Forelimb muscle (tissue), 1 donor: ENCODE measurements around the gene DMWD. TPM values are rescaled to one million over a fixed set of nuclear protein-coding genes. Genes with fewer than 3 reads are reported as not detected.
"Not testable (repeated sequence)": the region's sequence is repeated elsewhere in the genome, so short reads cannot be mapped to it uniquely, and the experiment has no call there.

ENCODE experiments used
- DNase-seq: peaks from one replicate; pipeline ENCODE4 v3.0.0-alpha.2; 2013; ENCODE audit warnings: low read depth
- polyA plus RNA-seq: library from polyadenylated mRNA; unstranded; fragments of 120-200 nt; gene quantifications from one replicate; pipeline ENCODE4 v1.2.1, GENCODE V29; 2013; ENCODE audit not compliant: insufficient read length

The DMWD gene
- polyA plus RNA-seq, 1 donor: 46.3 TPM

DNA sequence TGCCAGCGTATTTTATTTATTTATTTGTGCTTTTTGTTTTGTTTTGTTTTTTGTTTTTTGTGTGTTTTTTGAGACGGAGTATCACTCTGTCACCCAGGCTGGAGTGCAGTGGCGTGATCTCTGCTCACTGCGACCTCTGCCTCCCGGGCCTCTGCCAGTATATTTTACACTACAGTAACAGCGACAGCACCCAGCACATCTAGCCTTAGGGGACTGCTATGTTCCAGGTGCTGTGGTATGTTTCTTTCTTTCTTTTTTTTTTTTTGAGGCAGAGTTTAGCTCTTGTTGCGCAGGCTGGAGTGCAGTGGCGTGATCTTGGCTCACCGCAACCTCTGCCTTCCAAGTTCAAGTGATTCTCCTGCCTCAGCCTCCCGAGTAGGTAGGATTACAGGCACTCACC, 41.2 kb downstream of the DMWD start:
- DNase-seq: not testable (repeated sequence)

- DNase-seq: no peak
Measured at GRCh38 chr19:45747513-45747912, 45.1 kb downstream of the DMWD start.

DNA sequence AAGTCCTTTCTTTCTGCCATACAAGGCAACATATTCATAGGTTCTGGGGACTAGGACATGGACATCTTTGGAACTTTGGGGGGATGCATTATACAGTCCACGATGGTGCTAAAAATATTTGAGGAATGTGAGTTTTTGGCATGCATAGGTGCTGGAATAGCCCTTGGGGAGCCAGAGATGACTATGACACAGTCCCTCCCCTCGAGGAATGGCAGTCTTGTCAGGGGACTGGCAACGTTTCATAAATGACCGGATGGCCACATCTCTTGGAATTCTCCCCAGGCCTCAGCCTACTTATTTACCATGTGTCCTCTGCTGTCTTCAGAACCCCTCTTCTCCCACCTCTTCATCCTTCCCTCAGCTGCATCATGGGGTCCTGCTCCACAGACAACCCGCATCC, 45.8 kb downstream of the DMWD start:
- no peak for DNase-seq

GRCh38 chr19:45745606-45746005, 47.0 kb downstream of the DMWD start:
- DNase-seq: no peak

DNA sequence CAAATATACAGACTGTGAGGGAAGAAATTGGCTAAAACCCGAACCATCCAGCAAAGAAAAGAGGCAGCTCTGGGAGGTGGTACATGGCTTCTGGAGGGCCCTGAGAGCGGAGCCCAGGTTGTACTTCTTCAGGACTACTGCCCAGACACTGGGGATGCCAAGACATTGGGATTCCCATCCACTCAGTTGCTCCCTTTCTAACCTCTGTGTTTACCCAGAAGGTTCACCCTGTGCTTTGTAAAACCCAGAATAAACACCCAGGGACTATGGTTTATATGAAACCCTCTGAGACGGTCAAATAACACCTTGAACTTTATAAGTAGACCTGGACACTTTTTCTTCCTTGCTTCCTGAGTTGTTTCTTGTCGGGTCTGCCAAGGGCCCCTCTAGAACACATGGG, 49.7 kb downstream of the DMWD start:
- DNase-seq: no peak

GRCh38 chr19:45739498-45740439, 52.9 kb downstream of the DMWD start:
- DNase-seq: no peak

DNA sequence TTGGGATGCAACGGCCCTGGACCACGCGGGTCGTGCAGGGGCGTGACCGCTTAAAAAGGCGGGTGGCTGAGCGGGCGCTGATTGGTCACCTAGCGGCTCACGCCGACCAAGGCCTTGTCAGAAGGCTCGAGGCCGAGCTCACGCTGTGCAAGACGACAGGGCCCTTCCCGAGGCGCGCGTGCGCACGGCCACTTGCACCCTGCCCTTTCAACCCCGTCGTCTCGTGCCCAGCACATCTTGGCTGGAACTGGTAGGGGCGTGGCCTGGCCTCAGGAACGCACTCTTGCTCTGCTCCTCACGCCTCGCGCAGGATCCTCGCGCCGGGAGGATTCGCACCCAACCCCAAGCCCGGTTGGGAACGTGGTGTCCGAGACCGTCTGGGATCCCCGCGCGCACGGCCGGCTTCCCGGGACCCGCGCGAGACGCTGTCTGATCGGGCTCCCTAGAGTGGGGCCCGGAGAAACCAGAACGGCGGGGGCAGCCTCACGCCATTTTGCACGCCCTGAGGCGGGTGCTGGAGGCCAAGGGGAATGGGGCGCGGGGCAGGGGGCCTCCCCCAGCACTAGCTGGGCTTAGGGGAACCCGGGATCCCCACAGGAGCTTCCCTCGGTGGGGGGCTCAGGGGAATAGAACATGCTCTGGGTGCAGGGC, 59.4 kb downstream of the DMWD start, which contains the start of gene MEIOSIN:
TSS of gene MEIOSIN (plus strand) at position 280 of the 651 bp plus-strand sequence. CDS start 1,938 bp downstream, outside the sequence.
- no peak for DNase-seq

Other genes starting within 250 kb of the DMWD start
- gene OPA3, start 208.0 kb downstream of the DMWD start, polyA plus RNA-seq: 7.2 TPM
- gene GPR4, start 190.6 kb downstream of the DMWD start, polyA plus RNA-seq: 1.5 TPM
- 8.9 TPM for gene EML2, start 153.4 kb downstream of the DMWD start, polyA plus RNA-seq
- gene GIPR, start 124.6 kb downstream of the DMWD start, polyA plus RNA-seq: 0.15 TPM
- 268 TPM for gene SNRPD2, start 100.9 kb downstream of the DMWD start, polyA plus RNA-seq
- 4.4 TPM for gene QPCTL, start 100.2 kb downstream of the DMWD start, polyA plus RNA-seq
- 13.5 TPM for gene FBXO46, start 61.9 kb downstream of the DMWD start, polyA plus RNA-seq
- not detected for gene MEIOSIN, start 59.4 kb downstream of the DMWD start, polyA plus RNA-seq
- gene SIX5, start 23.6 kb downstream of the DMWD start, polyA plus RNA-seq: 19.0 TPM
- 382 TPM for gene DMPK, start 10.4 kb downstream of the DMWD start, polyA plus RNA-seq
- gene RSPH6A, start 22.5 kb upstream of the DMWD start, polyA plus RNA-seq: not detected
- gene SYMPK, start 70.3 kb upstream of the DMWD start, polyA plus RNA-seq: 34.5 TPM
- gene FOXA3, start 71.5 kb upstream of the DMWD start, polyA plus RNA-seq: not detected
- gene IRF2BP1, start 93.3 kb upstream of the DMWD start, polyA plus RNA-seq: 17.3 TPM
- 4.9 TPM for gene MYPOP, start 109.8 kb upstream of the DMWD start, polyA plus RNA-seq
- gene NANOS2, start 121.9 kb upstream of the DMWD start, polyA plus RNA-seq: not detected
- 3.6 TPM for gene NOVA2, start 181.0 kb upstream of the DMWD start, polyA plus RNA-seq
- gene CCDC61, start 202.6 kb upstream of the DMWD start, polyA plus RNA-seq: 6.9 TPM
- 0.85 TPM for gene PGLYRP1, start 230.2 kb upstream of the DMWD start, polyA plus RNA-seq
- 5.1 TPM for gene IGFL4, start 248.2 kb upstream of the DMWD start, polyA plus RNA-seq